22Rv1 (cell line): ENCODE data around the gene ZBTB32.
A peak's percentile ranks its signal among the peaks of the same experiment; 100 is the strongest.

Experiments
- H3K27ac ChIP-seq: fragments of 450-650 bp; 2 replicates; pipeline ENCODE4 v1.5.1; 2017
- ZFX ChIP-seq: fragments of 450-650 bp; IDR thresholded peaks from 2 replicates; pipeline ENCODE4 v1.6.1; 2017; ENCODE audit warnings: antibody characterized with exemption, borderline replicate concordance
- TF ChIP-seq, protein P1 (sequence below): fragments of 450-650 bp; IDR thresholded peaks from 2 replicates; pipeline ENCODE4 v1.5.1; 2017; ENCODE audit warnings: mild to moderate bottlenecking

The ZBTB32 gene

DNA sequence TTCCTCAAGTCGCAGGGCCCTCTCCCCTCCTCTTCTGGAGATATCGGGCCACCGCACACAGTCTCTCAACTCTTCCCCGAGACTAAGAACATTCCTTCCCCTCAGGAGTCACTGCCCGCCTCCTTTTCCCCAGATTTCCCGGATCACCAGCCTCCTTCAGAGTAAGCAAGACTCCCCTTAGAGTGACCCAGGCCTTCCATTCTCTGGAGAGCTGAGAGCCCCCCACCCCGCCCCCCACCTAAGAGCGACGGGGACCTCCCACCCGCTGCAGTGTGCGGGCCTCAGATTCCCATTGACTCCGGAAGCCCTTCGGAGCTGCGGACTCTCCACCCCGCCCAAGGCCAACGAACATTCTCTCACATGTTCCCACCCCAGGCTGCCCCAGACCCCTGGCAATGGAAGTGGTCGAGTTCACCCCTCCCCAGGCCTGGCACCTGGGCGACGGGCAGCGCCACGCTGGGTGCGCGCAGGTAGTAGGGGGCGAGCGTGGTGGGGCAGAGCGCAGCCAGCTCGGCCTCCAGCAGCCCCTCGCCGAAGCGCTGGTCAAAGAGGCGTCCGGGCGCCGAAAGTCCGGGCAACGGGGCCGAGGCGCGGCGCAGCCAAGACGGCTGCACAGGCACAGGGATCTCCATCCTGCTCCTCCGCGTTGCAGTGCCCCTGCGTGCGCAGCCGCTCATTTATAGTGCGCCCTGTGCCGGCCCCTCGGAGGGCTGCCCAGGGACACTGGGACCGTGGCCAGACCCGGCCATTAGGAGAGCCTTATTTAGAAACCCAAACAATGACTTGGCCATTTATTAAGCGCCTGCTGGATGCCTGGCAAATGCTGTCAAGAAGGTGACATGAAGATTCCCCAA, 52.2 kb downstream of the ZBTB32 start, which contains the start of gene HSPB6:
HSPB6 (minus strand) TSS at position 653 of the 854 bp plus-strand sequence; CDS start at position 632, 21 bp downstream.
- TF ChIP-seq, protein P1, sequence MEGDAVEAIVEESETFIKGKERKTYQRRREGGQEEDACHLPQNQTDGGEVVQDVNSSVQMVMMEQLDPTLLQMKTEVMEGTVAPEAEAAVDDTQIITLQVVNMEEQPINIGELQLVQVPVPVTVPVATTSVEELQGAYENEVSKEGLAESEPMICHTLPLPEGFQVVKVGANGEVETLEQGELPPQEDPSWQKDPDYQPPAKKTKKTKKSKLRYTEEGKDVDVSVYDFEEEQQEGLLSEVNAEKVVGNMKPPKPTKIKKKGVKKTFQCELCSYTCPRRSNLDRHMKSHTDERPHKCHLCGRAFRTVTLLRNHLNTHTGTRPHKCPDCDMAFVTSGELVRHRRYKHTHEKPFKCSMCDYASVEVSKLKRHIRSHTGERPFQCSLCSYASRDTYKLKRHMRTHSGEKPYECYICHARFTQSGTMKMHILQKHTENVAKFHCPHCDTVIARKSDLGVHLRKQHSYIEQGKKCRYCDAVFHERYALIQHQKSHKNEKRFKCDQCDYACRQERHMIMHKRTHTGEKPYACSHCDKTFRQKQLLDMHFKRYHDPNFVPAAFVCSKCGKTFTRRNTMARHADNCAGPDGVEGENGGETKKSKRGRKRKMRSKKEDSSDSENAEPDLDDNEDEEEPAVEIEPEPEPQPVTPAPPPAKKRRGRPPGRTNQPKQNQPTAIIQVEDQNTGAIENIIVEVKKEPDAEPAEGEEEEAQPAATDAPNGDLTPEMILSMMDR = no peak
- no peak for TF ChIP-seq ZFX
- peak within 1 kb of the TSS; percentile 97 for H3K27ac ChIP-seq

DNA sequence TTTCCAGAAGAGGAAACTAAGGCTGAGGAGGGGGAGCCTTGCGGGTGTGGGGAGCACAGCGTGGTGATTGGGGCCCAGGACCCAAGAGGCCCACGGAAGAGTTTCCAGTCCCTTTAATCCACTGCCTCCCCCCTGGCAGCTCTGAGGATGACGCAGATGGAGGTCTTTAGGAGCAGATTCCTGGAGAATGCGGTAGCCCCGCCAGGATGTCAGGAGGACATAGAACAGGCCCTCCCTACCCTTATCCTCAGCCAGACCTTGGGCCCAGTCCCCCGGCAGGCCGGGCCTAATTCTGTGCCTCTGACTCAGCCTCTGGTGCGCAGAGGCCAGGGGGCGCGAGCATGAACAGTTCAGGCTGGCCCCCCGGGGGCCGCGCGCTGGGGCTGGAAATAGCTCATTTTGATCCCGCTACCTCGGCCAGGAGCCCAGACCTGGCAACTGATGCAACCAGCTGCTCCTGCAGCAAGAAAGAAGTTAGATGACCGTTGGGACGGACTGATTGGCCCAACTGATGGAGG, 52.9 kb downstream of the ZBTB32 start:
- TF ChIP-seq ZFX = no peak
- TF ChIP-seq, protein P1 = no peak
- peak overlapping the region; percentile 97 for H3K27ac ChIP-seq

- peak within 1 kb of the TSS; percentile 97 for H3K27ac ChIP-seq
- no peak for TF ChIP-seq ZFX
Measured at GRCh38 chr19:35757749-35758608, 53.6 kb downstream of the ZBTB32 start, which contains the start of gene PROSER3. Gene PROSER3 (plus strand): TSS chr19:35758176. CDS start chr19:35758216, 40 bp downstream.

- H3K27ac ChIP-seq = no peak overlapping the region
- no peak for TF ChIP-seq ZFX
- TF ChIP-seq, protein P1 = no peak
Measured at GRCh38 chr19:35759697-35760096, 55.3 kb downstream of the ZBTB32 start.

DNA sequence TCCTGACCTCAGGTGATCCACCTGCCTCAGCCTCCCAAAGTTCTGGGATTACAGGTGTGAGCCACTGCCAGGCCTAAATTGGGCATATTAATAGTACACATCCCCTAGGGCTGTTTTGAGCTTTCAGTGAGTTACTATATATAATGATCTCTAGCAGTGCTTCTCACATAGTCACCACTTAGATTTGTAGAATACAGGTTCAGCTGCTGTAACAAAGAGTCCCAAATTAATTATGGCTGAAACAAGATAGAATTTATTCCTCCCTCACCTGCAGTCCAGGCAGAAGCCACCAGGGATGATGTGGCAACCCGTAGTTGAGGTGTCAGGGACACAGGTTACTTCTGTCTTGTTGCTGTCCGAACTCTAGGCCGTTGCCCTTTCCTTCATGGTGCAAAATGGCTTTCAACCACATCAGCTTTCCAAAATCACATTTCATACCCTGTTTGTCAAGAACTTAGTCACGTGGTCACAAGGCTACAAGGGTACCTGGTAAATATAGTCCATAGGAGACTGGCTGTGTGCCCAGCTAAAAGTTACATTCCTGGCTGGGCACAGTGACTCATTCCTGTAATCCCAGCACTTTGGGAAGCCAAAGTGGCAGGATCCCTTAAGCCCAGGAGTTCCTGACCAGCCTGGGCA, 56.5 kb downstream of the ZBTB32 start:
- no peak overlapping the region for H3K27ac ChIP-seq
- no peak for TF ChIP-seq ZFX
- TF ChIP-seq, protein P1 = no peak

DNA sequence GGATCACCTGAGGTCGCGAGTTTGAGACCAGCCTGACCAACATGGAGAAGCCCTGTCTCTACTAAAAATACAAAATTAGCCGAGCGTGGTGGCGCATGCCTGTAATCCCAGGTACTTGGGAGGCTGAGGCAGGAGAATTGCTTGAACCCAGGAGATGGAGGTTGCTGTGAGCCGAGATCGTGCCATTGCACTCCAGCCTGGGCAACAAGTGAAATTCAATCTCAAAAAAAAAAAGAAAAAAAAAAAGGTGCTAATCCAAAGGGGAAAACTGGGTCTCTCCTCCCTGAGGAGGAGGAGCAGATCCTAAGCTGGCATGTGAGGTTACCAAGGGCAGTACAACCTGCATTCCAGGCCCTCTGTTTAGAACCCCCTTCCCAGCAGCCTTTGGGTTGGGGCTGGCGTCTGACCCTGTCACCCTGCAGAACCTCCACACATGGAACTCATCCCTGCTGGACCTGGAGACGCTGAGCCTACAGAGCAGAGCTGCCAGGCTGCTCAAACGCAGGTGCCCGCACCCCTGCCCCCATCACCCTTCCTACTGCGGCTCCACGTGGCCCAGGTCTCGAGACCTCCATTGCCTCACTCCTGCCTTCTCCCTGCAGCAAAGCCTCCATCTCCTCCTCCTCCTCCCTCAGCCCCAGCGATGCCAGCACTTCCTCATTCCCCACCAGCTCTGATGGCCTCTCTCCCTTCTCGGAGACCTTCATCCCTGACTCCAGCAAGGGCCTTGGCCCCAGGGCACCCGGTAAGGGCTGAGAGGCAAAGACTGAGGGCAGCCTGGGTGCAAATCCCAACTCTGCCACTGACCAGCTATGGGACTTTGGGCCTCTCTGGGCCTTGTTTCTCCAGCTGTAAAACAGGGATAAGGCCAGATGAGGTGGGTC, 60.3 kb downstream of the ZBTB32 start:
- TF ChIP-seq ZFX = no peak
- TF ChIP-seq, protein P1 = no peak

More for the DNA sequence above, 60.3 kb downstream of the ZBTB32 start:
- H3K27ac ChIP-seq = no peak overlapping the region
